HL-60/S4 treated with phorbol 12-myristate 13-acetate at 8.2 ng/mL for 4 days and 3 days (cell line): ENCODE results near the gene GCSAM.

Experiments
- in situ Hi-C: fragments of 300-500 bp; cut with MboI; formaldehyde crosslinking; loops from 2 replicates; pipeline ENCODE4 v1.15.0; 2022; ENCODE audit warnings: low sequenced_read_pairs

GCSAM gene

DNA sequence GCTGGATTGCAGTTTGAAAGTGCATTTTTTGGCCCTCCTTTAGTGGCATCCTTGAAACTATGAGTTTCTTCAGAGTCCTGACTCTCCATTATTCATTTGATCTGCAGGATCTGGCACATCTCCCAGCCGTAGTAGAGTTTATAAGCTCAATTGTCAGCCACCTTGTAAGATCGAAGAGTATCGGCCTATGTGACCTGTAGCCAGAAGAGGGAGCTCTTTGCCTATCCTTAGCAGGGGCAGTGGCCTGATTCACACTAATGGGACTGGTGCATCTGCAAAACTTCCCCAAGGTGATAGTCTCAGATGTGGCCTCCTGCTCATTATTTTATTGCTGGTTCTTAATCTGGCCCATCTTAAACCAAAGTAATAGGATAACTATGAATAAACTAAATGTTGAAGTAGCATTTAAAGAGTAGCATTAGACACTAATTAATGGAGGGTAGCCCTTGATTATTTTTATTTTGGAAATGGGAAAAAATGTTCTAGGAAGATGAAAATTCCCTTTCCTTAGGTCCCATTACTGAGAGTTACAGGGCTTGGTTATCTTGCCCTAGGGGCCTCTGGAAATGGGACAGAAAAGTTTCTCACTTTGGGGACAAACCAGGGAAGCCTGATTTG lies 21.2 kb downstream of the GCSAM start:
- in situ Hi-C loops, result loop anchor here (10.0 kb wide), 1 partner anchor 413 kb away; no protein-coding TSS in a partner anchor

DNA sequence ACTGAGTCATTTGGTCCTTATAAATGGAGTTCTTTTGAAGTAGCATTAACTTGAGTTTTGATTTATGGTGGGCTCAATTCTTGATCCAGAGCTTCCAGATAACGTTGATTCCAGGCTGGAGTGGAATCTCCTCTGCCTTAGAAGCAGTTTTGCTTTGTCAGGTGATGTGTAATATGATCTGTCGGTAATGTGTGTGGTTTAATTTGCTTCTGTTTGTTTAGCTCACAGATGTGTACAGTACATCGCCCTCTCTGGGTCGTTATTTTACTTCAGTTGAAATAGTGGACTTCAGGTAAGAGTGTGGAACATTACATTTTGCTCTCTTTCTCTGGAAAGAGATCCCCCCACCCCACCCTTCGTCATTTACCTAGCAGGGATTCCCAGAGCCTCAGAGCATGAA lies 23.7 kb downstream of the GCSAM start:
- in situ Hi-C loops, result no loop called here

DNA sequence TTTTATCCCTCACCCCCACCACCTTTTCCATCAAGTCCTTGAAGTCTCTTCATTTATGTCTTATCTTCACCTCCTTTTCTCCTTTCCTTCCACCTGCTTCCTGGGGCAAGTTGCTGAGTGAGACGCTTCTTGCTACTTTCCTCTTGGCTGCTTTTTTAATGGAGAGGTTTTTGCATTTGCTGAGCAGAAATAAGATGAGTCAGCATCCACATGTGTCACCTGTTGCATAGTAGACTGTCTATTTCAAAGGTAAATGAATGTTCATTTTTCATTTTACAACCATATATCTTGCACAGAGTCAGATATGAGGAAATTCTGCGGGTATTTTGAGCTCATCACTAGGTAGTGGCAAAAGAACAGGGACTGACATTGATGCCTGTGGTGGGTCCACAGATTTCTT lies 28.3 kb downstream of the GCSAM start:
- in situ Hi-C loops, result no loop called here

DNA sequence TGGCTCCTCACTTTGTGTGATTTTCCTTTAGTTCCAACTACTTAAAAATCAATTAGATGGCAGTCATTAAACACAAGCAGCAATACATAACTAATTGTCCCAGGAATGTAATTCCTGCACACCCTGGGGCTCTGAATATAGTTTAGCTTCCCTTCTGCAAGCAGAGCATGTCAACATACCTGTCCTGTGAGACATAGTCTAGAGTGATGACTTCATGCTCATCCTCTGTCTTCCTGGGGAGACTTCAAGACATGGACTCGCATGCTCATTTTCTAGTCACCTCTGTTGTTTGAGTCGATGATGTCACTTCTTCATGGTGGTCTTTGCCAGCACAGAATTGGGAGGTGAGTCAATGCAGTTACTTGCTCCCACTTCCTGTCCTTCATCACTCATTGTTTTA lies 31.1 kb downstream of the GCSAM start:
- in situ Hi-C loops, result no loop called here

DNA sequence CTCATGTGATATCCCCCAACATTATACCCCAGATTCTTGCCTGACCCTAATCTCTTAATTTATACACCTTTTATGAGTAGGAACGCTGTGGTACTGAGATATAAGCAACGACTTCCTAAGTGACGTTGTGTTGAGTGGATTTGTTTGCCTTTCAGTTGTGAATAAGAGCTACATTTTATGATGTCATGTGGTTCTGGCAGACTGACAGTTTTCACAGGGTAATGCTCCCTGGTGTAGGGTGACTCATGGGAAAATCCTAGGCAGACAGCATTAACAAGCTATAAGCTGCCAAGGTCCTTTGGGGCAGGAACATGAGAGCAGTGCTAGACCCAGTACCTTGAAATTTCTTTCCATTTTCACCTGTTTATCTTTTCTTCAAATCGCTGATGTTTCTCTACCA lies 35.7 kb downstream of the GCSAM start:
- in situ Hi-C loops, result no loop called here

DNA sequence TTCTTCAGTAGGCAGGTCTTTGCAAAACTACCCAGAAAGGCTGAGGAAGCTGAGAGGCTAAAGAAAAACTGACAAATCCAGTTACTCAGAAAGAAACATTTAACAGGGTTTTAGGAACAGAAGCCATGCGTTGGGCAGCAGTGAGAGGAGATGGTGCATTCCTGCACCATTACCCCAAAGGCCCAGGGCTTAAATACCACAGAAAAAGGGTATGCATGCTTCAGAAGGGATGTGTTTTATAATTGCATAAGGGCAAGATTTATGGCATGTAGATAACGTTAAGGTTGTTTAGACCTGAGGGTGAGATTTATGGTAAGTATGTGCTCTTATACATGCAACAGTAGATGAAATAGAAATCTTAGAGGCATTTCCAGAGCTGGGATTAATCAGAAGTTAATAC lies 36.9 kb downstream of the GCSAM start:
- in situ Hi-C loops, result no loop called here

DNA sequence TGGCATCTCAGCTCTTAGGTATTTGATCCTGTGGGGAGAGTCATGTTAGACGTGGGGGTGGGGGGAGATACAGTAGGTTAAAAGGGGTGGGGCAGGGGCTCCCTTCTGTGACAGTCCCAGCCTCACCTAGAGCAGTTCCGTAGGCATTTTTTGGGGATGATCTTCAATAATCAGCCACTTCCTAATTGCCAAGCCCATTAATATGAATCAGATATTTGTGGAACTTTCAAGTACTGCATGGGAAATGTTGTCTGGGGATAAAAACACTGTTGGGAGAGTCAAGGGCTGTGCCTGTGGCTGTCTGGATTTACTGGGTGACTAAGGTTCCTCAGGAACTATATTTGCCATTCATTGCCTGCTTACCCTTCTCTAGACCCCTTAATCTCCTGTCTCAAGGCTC lies 37.3 kb downstream of the GCSAM start:
- in situ Hi-C loops, result no loop called here

DNA sequence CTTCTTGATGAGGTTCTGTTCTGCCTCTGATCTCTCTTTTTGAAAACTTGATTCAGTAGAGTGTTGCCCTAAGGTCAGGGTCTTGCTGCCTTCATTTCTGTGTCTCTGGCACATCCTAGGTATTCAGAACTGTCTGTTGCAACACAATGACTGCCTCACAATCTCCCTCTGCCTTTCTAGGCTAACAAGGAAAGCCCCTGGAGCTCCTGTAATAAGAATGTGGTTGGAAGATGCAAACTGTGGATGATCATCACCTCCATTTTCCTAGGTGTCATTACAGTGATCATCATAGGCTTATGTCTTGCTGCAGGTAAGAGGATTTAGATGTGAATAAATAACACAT lies 39.9 kb downstream of the GCSAM start:
- in situ Hi-C loops, result no loop called here

DNA sequence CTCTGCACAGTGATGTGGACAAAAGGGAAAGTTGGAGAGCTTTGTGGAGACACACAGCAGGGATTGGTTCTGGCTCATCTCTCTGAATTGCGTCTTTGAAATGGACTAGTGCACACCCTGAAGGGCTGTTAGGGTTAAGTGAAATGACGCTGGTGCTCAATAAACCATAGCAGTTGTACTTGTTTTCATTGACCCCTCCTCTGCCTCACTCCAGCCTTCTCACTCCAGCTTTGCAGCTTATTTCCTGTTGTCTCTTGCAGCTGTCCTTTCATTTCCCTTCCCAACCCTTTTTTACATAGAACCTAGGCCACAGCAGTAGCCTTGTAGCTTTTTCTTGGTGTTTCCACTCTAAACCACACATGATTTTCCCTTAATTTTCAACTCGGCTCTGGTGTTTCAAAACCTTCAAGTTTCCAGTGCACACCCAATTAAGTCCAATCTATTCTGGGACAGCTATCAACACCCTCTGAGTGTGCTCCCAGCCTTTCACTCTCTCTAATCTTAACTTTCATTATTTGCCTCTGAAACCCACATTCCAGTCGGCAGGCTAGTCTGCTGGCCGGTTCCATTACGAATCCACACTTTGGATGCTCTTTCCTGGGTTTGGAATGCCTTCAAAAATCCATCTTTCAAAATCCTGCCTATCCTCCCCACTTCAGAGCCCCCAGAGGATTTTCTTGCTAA lies 40.4 kb downstream of the GCSAM start:
- in situ Hi-C loops, result no loop called here

DNA sequence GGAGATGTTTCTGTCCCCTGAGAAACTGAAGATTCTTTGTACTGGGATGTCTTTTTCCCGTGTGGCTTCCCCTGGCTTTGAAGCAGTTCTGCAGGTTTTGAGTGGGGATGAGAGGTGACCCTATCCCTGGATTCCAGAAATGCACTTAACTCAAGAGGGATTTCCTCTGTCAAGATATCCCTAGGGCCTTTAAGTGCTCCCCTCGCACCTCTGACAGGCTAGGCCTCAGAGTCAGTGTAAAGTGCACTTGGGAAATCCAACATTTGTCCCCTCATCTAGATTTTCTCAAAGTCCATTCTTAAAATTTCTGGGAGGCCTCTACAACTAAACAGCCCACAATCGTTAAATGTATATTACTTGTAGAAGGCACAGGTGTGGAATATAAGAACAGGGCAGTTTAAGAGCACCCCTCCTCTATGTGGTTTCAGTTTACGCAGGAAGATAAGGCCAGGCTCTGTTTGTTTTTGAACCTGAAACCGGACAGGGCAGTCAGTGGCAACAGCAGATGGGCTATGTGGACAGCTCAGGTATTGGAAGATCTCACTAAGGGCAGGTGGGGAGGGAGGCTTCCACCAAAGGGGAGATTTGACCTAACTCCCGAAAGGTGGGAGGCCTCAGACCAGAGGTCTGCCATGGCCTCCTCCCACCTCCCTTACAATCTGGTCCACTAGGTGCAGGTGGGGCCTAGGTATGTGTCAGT lies 42.0 kb downstream of the GCSAM start:
- in situ Hi-C loops, result no loop called here

DNA sequence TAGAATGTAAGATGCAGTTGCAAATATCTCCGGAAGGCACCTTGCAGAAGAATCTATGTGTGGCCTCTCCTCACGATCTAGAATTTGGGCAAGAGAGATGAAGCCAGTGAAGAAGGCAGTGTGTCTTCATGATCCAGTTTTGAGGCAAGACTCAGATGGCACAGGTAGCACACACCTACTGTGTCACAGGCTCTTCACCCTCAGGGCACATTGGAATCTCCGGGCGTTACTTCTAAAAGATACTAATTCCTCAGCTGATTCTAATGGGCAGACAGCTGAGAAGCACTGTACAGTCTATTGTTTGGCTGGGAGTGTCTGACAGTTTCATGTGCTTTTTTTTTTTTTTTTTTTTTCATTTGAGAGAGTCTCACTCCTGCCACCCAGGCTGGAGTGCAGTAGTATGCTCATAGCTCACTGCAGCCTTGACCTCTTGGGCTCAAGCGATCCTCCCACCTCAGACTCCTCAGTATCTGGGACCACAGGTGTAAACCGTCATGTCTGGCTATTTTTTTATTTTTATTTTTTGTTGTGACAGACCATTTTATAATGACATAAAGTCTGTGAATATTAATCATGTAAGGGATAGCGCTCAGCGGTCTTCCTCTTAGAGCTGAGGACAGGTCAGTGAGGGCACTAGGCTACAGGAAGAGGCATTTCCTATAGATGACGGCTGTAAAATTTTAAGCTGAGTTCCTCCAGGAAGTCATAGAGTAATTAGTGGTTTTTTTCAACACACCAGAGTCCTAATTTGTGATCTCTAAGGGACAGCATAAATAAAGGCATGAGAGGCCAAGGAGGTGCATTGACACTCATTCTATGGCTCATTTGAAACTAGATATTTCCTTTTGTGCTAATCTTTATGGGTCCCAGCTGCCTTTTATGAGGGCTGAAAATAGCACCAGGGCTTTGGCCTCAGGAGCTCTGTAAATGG lies 42.8 kb downstream of the GCSAM start:
- in situ Hi-C loops, result no loop called here

DNA sequence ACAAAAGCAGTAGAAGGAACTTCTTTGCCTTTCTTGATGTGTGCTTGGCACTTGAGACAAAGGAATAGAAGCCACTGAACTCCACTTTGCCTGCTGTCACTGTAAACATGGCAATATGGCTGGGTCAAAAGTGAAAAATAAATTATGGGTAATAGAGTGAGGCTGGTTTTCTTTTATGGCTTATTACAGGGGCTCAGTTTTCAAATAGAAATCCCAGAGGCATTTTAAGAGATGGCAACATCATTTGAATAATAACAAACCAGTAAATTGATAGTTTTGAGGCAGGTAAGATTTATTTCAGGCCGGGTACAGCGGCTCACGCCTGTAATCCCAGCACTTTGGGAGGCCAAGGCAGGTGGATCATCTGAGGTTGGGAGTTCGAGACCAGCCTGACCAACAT lies 44.1 kb downstream of the GCSAM start:
- in situ Hi-C loops, result no loop called here

DNA sequence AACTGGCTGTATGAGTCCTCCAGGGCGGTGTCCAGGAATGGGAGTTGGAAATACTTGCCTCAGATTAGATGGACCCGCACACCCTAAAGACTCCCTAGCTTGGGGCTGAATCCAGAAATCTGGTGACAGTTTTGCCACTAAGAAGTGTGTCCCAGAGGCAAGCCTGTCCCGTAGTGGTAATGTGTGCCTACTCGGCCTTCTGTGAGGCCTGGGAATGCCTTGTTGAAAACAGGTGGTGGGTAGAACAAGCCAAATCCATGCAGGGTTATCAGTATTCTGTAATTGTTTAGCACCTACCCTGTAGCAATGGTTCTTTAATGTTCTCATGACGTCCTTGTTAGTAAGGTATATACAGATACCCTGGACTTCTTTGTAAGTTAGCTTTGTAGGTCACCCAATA lies 45.3 kb downstream of the GCSAM start:
- in situ Hi-C loops, result no loop called here

DNA sequence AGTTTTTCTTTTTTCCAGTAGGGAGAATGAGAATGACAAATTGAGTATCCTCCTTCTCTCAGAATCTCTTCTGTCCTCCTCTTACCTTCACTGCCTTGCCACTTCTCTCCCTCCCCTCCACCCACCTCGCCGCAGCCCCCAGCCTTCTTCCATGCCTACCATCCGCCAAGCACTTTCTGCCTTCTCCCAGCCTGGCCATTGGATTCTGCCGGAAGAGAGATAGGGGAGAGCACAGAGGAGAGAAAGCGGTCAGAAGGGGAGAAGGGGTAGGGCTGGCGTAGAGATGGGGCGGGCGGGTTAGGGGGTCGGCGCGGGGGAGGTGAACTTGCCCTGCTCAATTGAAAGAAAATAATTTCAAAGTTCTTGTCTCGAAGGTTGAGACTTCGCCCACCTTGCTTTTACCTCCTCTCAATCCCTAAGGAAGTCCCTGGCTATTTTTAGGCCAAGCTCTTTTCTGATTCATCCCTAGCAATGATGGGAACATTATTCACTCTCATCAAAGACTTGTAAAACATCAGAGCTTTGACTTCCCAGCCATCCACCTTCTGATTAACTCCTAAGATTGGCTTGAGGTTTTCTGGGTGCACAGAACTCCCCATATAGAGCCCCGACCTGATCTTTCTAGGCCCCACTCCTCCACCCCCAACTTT lies 46.0 kb downstream of the GCSAM start:
- in situ Hi-C loops, result no loop called here

DNA sequence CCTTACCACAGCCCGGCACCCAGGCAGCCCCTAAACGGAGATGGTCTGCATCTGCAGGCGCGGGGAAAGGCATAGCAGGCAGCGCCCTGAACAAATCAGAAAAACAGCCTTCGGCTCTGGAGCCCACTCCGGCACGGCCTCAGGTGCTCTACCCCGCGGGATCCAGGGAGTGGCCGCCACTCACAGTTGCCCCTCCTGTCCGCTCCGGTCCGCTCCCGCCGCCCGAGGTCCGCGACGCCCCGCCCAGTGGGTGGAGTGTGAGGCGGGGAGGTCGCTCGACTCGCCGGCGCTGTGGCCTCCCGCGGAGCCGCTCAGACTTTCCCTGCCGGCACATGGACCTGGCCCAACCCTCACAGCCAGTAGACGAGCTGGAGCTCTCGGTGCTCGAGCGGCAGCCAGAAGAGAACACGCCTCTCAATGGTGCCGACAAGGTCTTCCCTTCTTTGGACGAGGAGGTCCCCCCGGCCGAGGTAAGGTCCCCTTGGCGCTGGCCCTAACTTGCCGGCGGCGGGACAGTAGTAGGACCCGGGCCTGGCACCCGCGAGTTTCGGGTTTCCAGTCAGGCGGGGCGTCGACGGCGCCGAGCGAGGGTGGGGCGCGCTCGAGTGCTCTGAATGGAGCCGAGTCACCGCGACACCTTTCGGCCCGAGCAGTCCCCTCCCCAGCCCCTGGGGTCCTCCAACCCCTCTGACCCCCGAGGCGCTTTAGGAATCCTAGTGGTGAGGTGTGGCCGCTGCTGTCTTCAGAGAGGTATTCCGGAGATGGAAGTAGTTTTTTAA lies 46.8 kb downstream of the GCSAM start, which contains the start of gene C3orf52:
C3orf52 (plus strand) TSS at position 314 of the 779 bp plus-strand sequence; CDS start at position 333, 19 bp downstream.
- in situ Hi-C loops, result no loop called here

DNA sequence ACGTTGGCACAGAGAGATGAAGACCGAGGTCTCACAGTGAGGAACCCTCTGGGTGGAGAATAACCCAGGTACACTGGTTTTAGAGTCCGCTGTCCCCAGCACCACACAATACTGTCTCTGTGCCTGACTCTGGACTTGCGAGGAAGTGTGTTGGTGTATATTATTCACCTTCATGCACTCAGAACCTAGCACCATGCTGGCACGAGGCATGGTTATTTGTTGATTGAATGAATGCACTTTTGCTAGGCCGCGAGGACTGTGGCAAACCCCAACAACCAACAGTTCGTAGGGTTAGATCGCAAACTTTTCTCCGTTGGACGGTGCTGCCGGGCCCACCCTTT lies 47.3 kb downstream of the GCSAM start:
- in situ Hi-C loops, result no loop called here

DNA sequence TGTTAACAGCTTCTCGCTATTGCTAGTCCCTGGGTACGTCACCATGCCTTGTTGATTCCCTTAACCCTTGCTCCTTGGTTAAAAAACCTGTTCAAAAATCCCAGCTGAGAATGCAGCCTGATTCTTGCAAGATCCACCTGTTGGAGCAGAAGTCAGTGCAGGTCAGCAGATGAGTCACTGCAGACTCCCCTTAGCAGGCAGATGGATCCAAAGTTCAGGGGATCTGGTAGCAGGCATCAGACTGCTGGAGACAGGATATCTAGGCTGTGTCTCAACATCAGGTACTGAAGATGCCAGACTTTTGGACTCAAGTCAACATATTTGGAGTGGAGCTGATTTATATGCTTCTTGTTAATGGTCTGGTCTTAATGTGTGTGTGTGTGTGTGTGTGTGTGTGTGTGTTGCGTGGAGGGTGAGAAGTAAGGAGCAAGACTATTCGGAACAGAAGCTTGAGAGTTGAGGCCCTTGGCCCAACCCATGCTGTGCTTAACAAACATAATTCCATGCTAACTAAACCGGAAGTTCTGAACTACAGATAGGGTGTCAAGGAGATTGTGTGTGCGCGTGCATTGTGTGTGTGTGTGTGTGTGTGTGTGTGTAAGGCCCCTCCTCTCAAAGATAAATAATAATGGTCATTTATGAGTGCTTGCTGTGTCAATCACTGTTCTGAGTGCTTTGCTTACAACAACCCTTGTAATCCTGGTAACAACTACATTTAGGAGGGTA lies 47.9 kb downstream of the GCSAM start:
- in situ Hi-C loops, result no loop called here

DNA sequence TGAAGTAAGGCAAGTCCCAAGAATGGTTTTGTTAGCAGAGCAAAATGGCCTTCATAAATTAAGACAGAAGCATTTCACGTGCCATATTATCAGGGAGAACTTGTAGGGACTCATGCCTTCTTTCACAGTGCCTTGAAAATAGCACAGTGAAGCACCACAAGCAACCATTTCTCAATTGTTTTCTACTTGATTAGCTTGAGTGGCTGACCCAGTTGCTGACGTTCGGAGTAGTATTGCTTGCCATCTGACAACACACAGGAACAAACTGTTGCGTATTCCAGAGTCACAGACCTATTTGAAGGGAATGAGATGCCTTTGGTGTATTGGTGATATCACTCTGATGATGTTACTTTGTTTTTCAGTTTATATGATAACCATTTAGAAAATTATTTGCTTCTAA lies 49.8 kb downstream of the GCSAM start:
- in situ Hi-C loops, result no loop called here
